Activated T-helper 9 cell treated with anti-CD3 and anti-CD28 coated beads, Interleukin-2, amount 50 U/mL, for 16 hours (primary cell): ENCODE measurements around the gene CFAP58.

Experiments
- DNase-seq: peaks from one replicate; pipeline ENCODE4 v3.0.0-alpha.2; 2020; ENCODE audit warnings: low read depth

Gene CFAP58

DNA sequence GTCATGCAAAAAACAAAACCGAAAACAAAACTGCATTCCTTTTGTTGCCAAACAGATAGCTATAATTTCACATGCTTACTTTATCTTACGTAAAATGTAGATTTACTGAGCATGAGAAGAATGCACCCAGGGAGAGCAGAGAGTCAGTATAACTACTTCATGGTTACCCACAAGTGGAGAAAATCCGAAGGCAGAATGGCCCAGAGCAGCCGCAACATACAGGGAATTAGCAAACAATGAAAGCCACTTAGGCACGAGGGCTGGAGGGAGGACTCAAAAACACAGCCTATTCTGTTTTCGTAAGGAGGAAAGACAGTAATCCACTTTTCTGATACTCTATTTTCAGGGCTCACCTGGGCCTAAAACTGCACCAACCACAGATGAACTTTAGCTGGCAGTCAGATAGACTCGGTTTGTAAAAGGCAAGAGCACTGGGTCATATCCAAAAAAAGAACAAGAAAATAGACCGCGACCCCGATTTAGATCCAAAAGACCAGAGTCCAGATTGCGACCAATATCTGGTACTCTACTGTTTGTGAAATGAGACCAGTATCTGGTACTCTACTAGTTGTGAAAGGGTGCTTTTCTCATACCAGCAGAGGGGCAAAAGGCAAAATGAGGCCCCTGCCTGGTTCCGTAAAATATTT is 16.7 kb upstream of the CFAP58 start:
- no peak for DNase-seq

DNA sequence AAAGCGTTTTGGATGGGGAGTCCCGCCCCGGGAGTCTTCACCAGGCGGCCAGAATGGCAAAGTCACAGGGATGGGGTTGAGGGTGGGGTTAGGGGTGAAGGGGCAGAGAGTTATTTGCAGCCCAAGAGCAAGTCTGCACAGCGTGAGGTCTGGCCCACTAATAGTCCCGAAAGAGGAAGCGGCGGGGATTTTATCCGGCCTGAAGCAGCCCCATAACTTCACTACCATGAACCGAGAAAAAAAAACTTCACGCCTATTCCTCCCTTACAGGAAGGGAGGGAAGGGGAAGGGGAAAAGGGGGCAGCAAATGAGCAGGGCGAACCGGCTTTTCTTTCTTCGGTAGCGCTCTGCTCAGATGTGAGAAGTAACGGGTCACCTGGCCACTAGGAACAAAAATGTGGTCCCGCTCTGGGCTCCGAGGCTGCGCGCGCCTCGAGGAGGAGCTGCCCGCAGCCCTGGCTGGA is 16.1 kb upstream of the CFAP58 start:
- DNase-seq: no peak

DNA sequence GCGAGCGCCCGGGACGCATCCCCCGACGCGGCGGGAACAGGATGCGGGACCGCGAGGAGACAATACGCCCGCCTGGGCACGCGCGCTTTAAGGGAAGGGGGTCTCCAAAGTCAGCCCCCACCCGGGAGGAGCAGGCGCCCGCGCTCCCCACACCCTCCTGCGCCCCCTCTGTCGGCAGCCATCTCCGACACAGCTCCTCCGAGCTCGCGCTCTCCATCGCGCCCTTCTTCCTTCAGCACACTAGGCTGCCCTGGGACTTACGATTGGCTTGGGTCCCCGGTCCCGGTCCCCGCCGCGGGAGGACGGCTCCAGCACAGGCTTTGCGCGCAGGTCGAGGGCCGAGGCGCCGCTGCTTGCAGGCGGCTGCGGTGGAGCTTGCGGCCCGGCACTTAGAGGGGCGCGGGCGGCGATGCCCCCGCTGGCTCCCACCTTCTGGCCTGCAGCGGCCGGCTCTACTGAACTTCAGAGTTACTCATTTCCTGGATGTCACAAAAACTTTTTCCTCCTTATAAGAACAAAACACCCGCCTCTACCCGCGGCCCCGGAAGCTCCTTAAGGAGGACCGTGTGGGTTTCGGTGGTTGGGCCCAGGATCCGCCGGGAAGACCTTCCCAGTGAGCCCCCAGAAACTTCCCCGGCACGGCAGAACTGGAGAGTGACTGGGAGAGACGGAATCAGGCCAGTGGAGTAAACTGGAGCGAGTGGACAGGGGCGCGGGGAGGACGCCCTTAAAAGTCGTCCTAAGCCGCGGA is 15.5 kb upstream of the CFAP58 start, which contains the start of gene ITPRIP:
TSS of gene ITPRIP (minus strand) at position 481 of the 751 bp plus-strand sequence. CDS start 22,414 bp downstream, outside the sequence.
- peak; percentile 56 for DNase-seq

DNA sequence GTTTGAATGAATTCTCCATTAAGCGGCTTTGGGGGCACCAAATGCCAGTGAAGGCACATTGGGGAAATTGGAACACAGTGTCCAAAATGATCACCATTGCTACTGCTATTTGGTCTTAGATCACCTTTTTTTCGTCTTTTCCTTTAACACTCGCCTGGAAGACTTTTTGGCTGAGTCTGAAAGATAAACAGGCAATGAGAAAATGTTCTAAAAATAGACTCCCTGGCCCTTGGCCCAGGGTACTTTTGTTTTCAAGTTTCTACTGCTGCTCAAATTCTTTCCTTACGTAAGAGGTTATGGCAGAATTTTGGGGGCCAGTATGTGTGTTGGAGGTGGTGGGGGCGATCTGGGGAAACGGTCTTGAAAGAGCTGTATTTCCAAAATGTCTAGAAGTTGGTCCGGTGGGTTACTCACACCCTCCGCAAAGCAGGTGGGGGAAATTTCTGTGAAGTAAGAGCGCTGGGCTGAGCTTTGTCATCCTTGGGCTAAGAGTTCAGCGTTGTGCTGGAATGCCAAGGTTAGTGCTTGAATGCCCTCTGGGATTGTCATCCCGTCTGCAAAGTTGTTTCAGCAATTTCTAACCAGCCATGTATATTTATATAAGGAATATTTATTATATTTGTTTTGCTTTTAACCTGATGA is 14.0 kb upstream of the CFAP58 start:
- DNase-seq: no peak

- no peak for DNase-seq
Observed at GRCh38 chr10:104340111-104340526, 13.5 kb upstream of the CFAP58 start.

DNA sequence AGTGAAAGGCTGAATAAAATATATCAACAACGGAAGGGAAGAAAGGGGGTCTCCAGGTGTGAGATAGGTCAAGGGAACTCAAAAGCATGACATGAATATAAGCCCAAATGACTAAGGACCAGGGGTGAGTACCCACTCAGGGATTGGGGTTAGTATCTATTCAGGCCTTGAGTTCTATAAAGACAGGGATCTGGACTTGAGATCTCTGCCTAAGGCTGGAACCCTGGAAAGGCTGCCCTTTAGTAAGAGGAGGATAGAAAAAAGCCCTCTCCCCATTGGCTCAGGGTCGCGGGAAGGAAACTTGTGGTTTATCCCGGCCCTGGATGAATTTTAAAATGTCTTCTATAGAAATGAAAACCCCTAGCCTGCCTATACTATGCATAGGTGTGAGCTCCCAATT is 13.0 kb upstream of the CFAP58 start:
- DNase-seq: no peak

- no peak for DNase-seq
Observed at GRCh38 chr10:104342941-104343411, 10.7 kb upstream of the CFAP58 start.

DNA sequence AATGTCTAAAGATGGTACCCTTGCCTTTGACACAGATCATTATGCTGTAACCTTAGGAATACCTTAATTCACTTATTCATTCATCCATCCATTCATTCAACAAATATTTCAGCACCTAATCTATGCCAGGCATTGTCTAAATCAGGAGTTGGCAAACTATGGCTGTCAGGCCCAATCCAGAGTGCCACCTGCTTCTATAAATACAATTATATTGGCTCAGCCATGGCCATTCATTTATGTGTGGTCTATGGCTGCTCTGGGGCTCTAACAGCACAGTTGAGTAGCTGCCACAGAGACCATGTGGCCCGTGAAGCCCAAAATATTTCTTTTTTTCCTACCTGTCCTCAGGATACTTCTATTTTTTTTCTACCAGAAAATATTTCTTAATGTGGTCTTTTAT is 9.4 kb upstream of the CFAP58 start:
- DNase-seq: no peak

DNA sequence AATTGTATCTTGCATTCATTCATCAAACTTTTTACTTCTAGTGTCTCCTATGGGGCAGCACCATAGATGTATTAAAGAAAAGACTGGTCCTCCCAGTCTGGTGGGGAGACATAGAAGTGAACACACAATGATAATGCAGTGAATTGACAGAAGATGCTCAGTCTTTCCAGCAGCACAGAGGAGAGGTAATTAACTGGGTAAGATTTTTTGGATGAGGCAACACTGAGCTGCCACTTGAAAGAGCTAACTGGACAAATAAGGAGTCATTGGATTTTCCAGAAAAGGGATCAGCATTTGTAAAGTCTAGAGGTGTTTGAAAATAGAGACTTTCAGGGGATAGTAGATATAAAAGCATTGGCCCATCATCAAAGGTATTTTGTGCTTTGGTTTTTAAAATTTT is 8.1 kb upstream of the CFAP58 start:
- no peak for DNase-seq

- DNase-seq: no peak
Observed at GRCh38 chr10:104345941-104346340, 7.7 kb upstream of the CFAP58 start.

DNA sequence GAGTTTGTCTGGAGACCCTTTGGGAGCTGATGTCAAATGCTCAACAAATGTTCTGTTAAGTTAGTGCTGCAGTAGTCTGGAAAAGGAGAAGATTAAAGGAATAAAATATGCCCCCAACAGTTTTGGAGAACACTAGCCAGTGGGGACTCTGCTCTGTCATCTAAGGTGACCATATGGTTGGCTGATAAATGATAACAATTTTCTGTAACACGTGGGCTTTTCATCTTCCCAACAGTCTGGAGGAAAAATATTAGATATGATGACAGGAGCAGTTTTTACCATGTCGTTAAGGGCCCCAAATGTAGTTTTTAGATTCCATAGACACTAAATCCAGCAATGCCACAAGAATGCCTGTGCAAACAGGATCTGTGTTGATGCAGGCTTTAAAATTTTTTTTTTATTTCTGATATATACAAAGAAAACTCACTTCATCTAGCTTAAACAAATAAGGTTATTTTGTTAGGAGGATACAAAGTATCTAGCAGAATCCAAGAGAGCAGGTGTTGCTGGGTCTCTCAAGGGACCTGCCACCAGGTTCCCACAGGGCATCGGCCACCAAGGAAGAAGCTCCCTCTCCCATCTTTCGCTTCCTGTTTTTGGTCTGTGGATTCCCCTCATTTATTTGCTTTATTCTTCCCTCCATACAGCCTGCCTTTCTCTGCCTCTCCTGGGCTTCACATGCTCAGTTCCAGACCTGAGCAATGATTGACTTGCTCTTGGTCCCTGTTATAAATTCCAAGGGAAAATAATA is 6.2 kb upstream of the CFAP58 start:
- no peak for DNase-seq

DNA sequence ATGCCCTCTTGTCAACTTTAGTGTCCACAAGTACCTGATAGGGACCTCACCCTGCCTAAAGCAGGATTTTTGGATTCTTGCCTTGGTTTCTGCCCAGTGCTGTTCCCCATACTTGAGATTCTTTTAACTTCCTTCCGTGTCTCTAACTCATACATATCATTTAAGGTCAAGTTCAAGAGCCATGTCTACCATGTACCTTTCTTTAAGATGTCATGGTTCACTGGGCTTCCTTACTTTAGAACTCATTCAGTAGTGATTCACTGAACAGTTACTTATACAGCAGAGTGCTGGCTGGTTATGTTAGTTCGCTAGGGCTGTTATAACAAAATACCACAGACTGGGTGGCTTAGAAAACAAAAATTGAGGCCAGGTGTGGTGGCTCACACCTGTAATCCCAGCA is 5.0 kb upstream of the CFAP58 start:
- DNase-seq: no peak

GRCh38 chr10:104349623-104350126 is 4.0 kb upstream of the CFAP58 start:
- no peak for DNase-seq

- DNase-seq: no peak
Observed at GRCh38 chr10:104350127-104350635, 3.5 kb upstream of the CFAP58 start.

DNA sequence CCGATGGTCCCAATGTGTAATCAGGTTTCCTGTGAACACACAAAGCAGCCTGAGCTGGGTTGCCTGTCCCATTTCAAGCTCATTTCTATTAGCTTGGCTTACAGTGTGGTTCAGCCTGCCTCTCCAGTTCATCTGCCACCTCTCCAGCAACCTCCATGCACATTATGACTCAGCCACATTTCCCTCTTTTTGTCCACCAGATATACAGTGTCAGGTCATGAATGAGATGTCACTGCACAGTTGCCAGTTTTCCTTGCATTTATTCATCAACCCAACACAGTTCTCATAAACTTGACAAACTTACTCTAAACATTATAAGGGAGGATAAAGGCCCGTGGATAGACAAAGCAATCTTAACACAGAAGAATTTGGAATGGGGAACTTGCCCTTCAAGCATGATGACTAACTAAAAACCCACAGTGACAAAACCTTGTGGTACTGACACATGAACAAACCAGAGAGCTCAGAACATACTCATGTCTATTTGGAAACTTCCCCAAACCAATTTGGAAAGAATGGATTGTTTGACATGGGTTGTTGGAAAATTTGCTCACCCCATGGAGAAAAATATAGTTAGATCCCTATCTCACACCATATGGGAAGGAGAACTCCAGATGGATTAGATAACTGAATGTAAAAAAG is 2.5 kb upstream of the CFAP58 start:
- no peak for DNase-seq

DNA sequence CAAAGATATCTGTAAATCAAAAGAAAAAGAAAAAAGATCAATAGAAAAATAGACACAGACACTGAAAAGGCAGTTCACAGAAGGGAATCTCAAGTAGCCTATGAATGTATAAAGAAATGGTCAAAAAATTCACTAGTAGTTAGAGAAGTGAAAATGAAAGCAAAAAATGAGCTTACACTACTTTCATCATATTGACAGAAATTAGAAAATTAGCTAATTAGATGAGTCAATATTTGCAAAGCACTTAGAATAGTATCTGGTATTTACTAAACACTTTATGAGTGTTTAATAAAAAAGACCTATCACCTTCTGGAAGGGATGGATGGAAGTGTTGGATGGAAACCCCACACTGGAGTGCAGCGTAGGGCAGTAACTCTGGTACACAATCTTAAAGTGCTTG is 1.7 kb upstream of the CFAP58 start:
- DNase-seq: no peak

- no peak for DNase-seq
Observed at GRCh38 chr10:104359811-104360210, 6.2 kb downstream of the CFAP58 start.

GRCh38 chr10:104367904-104368303 is 14.3 kb downstream of the CFAP58 start:
- no peak for DNase-seq

DNA sequence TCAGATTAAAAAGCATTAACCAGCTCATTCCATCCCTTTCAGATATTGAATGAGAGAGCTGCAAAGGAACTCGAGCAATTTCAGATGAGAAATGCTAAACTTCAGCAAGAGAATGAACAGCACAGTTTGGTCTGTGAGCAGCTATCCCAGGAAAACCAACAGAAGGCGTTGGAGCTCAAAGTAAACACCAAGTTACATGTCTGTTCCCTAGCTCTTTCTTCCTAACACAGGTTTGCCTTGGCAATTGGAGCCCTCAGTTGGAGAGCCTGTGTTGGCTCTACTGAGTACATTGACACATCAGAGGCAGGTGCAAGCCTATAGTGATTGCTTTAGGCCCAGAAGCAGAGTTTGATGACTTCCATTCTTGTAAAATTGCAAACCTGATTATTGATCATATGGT is 14.7 kb downstream of the CFAP58 start:
- DNase-seq: no peak

DNA sequence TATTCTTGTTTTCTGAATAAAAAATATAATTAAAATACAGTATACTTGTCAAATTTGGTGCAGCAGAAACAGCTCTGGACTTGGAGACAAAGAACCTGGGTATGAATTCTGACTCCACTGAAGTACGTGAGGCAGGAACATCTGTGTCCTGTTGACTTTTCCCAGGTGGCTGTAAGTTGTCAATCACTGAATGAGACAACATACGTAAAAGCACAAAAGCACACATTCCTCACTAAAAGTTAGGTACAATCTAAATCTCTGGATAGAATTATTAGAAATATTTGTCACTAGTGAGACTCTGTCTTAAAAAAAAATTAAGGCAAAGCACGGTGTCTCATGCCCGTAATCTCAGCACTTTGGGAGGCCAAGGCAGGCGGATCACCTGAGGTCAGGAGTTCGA is 18.1 kb downstream of the CFAP58 start:
- DNase-seq: no peak

GRCh38 chr10:104374591-104374990 is 21.0 kb downstream of the CFAP58 start:
- DNase-seq: no peak
